GM21619 (cell line): ENCODE data around the gene ROPN1L.

Source experiments
- ATAC-seq: cut with Tn5 transposase; IDR thresholded peaks from one replicate; pipeline ENCODE4 v1.9.1; 2021; ENCODE audit not compliant: unreplicated experiment

Gene ROPN1L

GRCh38 chr5:10457682-10458574, 16.2 kb downstream of the ROPN1L start:
- no peak for ATAC-seq

GRCh38 chr5:10459080-10460055, 17.7 kb downstream of the ROPN1L start:
- no peak for ATAC-seq

- ATAC-seq = no peak
Measured at GRCh38 chr5:10460252-10460906, 18.7 kb downstream of the ROPN1L start.

GRCh38 chr5:10461041-10461440, 19.4 kb downstream of the ROPN1L start:
- no peak for ATAC-seq

- ATAC-seq = no peak
Measured at GRCh38 chr5:10461904-10462555, 20.4 kb downstream of the ROPN1L start.

GRCh38 chr5:10463566-10463965, 21.9 kb downstream of the ROPN1L start:
- no peak for ATAC-seq

GRCh38 chr5:10464173-10464572, 22.5 kb downstream of the ROPN1L start:
- ATAC-seq = no peak

GRCh38 chr5:10465726-10466125, 24.0 kb downstream of the ROPN1L start:
- ATAC-seq = no peak

- ATAC-seq = no peak
Measured at GRCh38 chr5:10466446-10467073, 24.9 kb downstream of the ROPN1L start.

GRCh38 chr5:10467281-10468198, 25.9 kb downstream of the ROPN1L start:
- ATAC-seq = no peak

- ATAC-seq = no peak
Measured at GRCh38 chr5:10468256-10468655, 26.6 kb downstream of the ROPN1L start.

- no peak for ATAC-seq
Measured at GRCh38 chr5:10469253-10470050, 27.8 kb downstream of the ROPN1L start.

- no peak for ATAC-seq
Measured at GRCh38 chr5:10470669-10471068, 29.0 kb downstream of the ROPN1L start.

GRCh38 chr5:10471677-10472076, 30.0 kb downstream of the ROPN1L start:
- ATAC-seq = no peak

GRCh38 chr5:10474521-10475075, 32.9 kb downstream of the ROPN1L start:
- ATAC-seq = no peak

- ATAC-seq = no peak
Measured at GRCh38 chr5:10475931-10476676, 34.4 kb downstream of the ROPN1L start.

- no peak for ATAC-seq
Measured at GRCh38 chr5:10476878-10477277, 35.2 kb downstream of the ROPN1L start.
